Suprapubic skin (tissue), 4 donors: ENCODE data around the gene QPCT. TPM values are rescaled to one million over a fixed set of nuclear protein-coding genes. Genes with fewer than 3 reads are reported as not detected.

ENCODE experiments used
- DNase-seq, 2 donors: peaks; one replicate each; pipeline ENCODE4 v3.0.0-alpha.2; 2019; ENCODE audit warnings: low spot score in 2 of 2
- H3K27ac ChIP-seq: fragments of 200-600 bp; sonication (generic); one replicate; pipeline ENCODE4 v1.5.1; 2019
- H3K27me3 ChIP-seq: fragments of 200-600 bp; sonication (generic); one replicate; pipeline ENCODE4 v1.5.1; 2019
- H3K36me3 ChIP-seq: fragments of 200-600 bp; sonication (generic); one replicate; pipeline ENCODE4 v1.5.1; 2019
- H3K4me1 ChIP-seq: fragments of 200-600 bp; sonication (generic); one replicate; pipeline ENCODE4 v1.5.1; 2019
- H3K4me3 ChIP-seq: fragments of 200-600 bp; sonication (generic); one replicate; pipeline ENCODE4 v1.5.1; 2019; ENCODE audit warnings: mild to moderate bottlenecking
- H3K9me3 ChIP-seq: fragments of 200-600 bp; sonication (generic); one replicate; pipeline ENCODE4 v1.5.1; 2019
- EP300 ChIP-seq: sonication (generic); formaldehyde crosslinking; IDR thresholded peaks from one replicate; pipeline ENCODE4 v1.6.1; 2017; ENCODE audit warnings: antibody characterized with exemption
- POLR2A ChIP-seq, 2 donors: fragments of 450-650 bp; IDR thresholded peaks; one replicate each; pipeline ENCODE4 v1.6.1; 2017; ENCODE audit warnings: antibody characterized with exemption in 2 of 2, mild to moderate bottlenecking in 2 of 2, moderate library complexity in 2 of 2
- POLR2AphosphoS5 ChIP-seq, 3 donors: sonication (generic); formaldehyde crosslinking; IDR thresholded peaks; one replicate each; pipeline ENCODE4 v1.6.1; 2017; ENCODE audit warnings: antibody characterized with exemption in 3 of 3
- WGBS: methylation state at CpG from one replicate; pipeline ENCODE4 v1.1.5; 2018; 5-methylcytosine and 5-hydroxymethylcytosine counted together
- total RNA-seq, 4 donors: library from RNA; depleted of rRNA; stranded (reverse); fragments of >200 nt; gene quantifications; one replicate each; pipeline ENCODE4 v1.1.0, GENCODE V29; 2016
- TF ChIP-seq, protein P1 (sequence below), 2 donors: fragments of 200-600 bp in 1 of 2; fragments of 450-650 bp in 1 of 2; sonication (generic) in 1 of 2; IDR thresholded peaks; one replicate each; pipeline ENCODE4 v1.5.1; 2016 to 2019; ENCODE audit warnings: antibody characterized with exemption in 2 of 2, mild to moderate bottlenecking in 1 of 2, moderate library complexity in 1 of 2

Gene QPCT
- total RNA-seq, 4 donors from 2014 or later, result 20.7 to 75.5 (median 47.6) TPM

GRCh38 chr2:37422816-37423215, 78.4 kb downstream of the QPCT start:
- Histone ChIP-seq H3K27me3 (no peaks in the 10 kb centered on the region), H3K4me3 (no peak overlapping the region), H3K27ac (no peak overlapping the region), H3K9me3 (no peaks in the 10 kb centered on the region), H3K4me1 (no peaks in the 10 kb centered on the region), H3K36me3 (no peaks in the 10 kb centered on the region)
- 90% methylated on average over 4 of the region's 4 CpGs for WGBS
- TF ChIP-seq, protein P1, sequence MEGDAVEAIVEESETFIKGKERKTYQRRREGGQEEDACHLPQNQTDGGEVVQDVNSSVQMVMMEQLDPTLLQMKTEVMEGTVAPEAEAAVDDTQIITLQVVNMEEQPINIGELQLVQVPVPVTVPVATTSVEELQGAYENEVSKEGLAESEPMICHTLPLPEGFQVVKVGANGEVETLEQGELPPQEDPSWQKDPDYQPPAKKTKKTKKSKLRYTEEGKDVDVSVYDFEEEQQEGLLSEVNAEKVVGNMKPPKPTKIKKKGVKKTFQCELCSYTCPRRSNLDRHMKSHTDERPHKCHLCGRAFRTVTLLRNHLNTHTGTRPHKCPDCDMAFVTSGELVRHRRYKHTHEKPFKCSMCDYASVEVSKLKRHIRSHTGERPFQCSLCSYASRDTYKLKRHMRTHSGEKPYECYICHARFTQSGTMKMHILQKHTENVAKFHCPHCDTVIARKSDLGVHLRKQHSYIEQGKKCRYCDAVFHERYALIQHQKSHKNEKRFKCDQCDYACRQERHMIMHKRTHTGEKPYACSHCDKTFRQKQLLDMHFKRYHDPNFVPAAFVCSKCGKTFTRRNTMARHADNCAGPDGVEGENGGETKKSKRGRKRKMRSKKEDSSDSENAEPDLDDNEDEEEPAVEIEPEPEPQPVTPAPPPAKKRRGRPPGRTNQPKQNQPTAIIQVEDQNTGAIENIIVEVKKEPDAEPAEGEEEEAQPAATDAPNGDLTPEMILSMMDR (IDR thresholded peaks at IDR 0.05), result no peak
- TF ChIP-seq EP300 (no peak), POLR2AphosphoS5 (IDR thresholded peaks at IDR 0.05) (no peak), POLR2A (IDR thresholded peaks at IDR 0.05) (no peak)
- DNase-seq, result no peak

Other genes starting within 250 kb of the QPCT start
- 10 to 100 TPM in 1 of 4 donors, 1 to 10 TPM in 3; 6.5 to 10.8 (median 9.1) TPM for gene EIF2AK2, start 187.7 kb upstream of the QPCT start, total RNA-seq
- gene SULT6B1, start 156.0 kb upstream of the QPCT start, total RNA-seq, result not detected
- 10 to 100 TPM; 16.3 to 33.6 (median 20.1) TPM for gene CEBPZOS, start 148.1 kb upstream of the QPCT start, total RNA-seq
- gene CEBPZ, start 113.0 kb upstream of the QPCT start, total RNA-seq, result 10 to 100 TPM; 29.5 to 34.9 (median 32.1) TPM
- 10 to 100 TPM in 3 of 4 donors, 1 to 10 TPM in 1; 9.8 to 20.8 (median 12.3) TPM for gene NDUFAF7, start 113.0 kb upstream of the QPCT start, total RNA-seq
- 10 to 100 TPM; 20.8 to 50.0 (median 34.3) TPM for gene PRKD3, start 19.8 kb upstream of the QPCT start, total RNA-seq